GM12872 (cell line): ENCODE data around the gene ATP1B1.

Experiments
- TF ChIP-seq, protein P1 (sequence below): IDR thresholded peaks from 3 replicates; pipeline ENCODE4 v1.5.1; 2011; ENCODE audit warnings: low read depth, mild to moderate bottlenecking, low read length, moderate library complexity; ENCODE audit not compliant: insufficient read depth

ATP1B1 gene

DNA sequence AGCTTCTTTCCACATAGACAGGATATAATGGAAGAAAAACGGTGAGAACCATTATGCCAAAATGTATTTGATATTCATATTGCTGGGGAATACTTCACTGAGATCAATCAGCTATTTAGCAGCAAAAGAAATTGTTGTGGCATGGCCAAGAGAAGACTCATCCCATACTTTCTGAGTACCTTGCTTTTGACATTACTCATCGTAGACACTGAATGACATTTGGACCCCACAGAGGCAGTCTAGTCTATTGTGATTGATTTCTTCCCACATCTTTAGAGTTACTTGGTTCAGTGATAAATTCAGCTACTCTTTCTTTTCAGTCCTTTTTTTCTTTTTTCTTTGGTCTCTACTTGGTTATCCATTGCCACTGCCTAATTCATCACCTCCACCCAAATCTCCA, 22.1 kb downstream of the ATP1B1 start:
- TF ChIP-seq, protein P1, sequence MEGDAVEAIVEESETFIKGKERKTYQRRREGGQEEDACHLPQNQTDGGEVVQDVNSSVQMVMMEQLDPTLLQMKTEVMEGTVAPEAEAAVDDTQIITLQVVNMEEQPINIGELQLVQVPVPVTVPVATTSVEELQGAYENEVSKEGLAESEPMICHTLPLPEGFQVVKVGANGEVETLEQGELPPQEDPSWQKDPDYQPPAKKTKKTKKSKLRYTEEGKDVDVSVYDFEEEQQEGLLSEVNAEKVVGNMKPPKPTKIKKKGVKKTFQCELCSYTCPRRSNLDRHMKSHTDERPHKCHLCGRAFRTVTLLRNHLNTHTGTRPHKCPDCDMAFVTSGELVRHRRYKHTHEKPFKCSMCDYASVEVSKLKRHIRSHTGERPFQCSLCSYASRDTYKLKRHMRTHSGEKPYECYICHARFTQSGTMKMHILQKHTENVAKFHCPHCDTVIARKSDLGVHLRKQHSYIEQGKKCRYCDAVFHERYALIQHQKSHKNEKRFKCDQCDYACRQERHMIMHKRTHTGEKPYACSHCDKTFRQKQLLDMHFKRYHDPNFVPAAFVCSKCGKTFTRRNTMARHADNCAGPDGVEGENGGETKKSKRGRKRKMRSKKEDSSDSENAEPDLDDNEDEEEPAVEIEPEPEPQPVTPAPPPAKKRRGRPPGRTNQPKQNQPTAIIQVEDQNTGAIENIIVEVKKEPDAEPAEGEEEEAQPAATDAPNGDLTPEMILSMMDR = no peak

DNA sequence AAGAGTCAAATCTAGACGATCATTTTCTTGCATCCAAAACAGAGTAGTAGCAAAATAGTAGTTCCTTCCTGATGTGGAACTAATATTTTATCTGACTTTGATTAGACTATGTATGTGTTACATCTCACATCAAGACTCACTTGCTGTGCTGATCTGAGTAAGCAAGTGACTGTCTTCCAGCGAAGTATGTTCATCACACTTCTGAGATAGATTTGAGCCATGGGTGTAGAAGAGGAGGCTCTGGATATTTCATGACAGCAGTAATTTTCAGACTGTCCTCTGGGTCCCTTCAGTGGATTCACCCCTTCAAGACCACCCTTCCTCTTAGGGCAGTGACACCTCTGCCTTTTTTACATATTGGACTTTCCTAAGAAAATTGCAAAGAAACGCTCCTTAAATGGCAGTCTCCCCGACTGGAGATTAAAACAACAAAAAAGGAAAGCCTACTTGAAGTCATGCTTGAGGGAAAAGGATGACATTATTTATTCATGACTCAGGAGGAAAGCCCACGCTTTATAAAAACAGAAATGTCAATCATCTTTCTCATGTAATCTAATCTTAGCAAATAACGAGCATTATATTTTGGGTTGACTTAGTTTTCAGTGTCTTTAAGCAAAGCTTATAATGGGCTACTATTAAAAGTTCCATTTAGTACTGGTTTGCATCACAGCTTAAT, 22.8 kb downstream of the ATP1B1 start:
- TF ChIP-seq, protein P1 = no peak

DNA sequence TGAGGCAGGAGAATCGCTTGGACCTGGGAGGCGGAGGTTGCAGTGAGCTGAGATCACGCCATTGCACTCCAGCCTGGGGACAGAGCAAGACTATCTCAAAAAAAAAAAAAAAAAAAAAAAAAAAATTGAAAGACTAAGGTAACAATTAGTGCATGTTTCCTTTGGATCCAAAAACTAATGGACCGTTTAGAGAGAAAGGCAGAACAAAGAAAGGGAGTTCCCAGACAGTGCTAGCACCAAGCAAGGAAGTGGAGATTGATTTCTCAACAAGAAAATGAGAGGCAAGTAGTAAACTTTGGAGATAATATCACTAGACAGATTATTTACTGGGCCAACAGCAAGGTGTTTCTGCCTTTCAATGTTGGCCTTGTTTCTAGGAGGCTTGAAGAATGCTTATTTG, 24.2 kb downstream of the ATP1B1 start:
- TF ChIP-seq, protein P1 = no peak

DNA sequence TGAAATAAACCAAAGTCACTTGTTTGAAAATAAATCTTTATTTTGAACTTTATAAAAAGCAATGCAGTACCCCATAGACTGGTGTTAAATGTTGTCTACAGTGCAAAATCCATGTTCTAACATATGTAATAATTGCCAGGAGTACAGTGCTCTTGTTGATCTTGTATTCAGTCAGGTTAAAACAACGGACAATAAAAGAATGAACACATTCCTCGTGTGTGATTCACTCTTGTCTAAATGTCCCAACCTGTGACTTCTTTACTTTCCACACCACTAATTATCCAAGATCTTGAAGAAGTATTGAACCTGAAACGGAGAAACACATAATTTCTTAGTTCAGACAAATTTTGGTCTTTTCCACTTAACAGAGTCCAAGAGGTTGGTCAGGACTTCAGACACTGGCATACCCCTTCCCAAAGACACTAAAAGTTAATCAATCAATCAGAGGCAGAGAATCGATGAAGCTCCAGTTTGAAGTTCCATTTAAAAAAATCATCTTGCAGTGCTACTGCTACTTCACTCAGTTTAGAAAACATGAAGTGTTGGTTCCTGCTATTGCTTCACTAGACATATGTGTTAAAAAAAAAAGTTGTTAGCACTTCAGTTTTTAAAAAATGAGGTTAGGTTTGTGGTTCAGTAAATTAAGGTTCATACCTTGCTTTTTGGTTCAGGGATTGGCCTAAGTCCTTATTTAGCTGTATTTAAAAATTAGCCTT, 26.2 kb downstream of the ATP1B1 start:
- TF ChIP-seq, protein P1 = no peak

DNA sequence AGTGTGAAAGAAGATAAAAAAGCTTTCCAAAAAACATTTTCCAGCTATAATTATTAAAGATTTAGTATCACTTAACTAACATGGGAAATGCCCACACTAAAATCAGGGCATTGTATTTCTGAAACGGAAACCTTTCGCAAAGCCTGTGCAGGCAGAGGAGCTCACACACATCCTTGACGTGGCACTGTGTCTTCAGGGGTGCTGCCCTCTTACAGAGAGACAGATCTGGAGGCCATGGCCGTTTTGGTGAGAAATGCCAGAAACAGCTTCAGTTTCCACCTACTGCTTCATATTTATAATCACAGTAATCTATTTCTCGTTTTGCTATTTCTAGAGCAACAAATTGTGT, 26.7 kb downstream of the ATP1B1 start:
- TF ChIP-seq, protein P1 = no peak

DNA sequence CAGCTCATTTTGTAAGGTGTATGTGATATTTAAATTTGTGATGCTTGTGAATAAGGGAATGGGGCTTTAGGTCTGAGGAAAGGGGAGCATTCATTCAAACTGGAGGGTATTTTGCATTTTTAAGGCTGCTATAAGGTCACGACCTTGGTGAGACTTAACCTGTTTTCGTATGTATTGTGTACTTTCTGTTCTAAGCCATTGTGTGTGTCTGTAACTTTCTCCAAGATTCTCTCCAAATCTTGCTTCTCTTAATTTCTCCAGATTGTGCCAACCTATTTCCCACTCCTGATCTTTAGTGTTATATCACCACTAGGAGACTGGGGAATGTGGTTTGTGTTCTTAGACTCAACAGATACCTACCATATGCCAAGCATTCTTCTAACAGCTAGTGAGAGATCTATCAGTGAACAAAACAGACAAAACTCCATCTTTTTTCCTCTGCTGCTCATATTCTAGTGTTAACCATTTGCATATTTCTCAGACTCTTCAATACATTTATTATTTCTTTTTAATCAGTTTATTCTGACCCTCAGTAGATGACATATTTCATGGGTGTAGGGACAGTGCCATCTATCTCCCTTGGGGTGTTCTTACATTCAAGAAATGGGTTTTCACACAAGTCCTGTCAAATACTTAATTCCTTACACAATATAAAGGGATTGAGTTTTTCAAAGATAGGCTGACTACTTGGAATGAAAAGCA, 27.5 kb downstream of the ATP1B1 start:
- TF ChIP-seq, protein P1 = 0 out of 3 replicates have a peak, but pooled peaks have one; percentile 25

DNA sequence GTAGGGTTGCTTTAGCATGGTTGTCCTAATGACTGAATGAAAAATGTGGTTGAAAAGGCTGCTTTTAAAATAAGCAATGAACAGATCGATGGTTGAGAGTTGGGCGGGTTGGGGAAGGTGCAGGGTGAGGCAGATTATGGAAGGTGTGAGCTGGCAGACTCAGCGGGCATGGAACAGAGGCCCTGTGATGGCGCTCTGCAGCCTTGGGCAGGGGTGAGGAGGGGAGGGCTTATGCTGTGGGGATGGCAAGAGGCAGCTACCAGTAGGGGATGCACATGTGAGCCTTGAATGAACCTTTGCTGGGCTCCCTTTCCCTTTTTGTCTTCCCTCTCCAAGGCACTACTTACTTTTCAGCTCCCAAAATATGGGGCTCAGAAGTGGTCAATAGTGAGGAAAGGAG, 30.9 kb downstream of the ATP1B1 start:
- TF ChIP-seq, protein P1 = no peak
